Inferior parietal cortex (tissue), 1 donor: ENCODE measurements around the gene SND1.
A peak's percentile ranks its signal among the peaks of the same experiment; 100 is the strongest.

ENCODE experiments used
- DNase-seq: peaks from one replicate; pipeline ENCODE4 v3.0.0-alpha.2; 2016; ENCODE audit errors: extremely low spot score

SND1 gene

DNA sequence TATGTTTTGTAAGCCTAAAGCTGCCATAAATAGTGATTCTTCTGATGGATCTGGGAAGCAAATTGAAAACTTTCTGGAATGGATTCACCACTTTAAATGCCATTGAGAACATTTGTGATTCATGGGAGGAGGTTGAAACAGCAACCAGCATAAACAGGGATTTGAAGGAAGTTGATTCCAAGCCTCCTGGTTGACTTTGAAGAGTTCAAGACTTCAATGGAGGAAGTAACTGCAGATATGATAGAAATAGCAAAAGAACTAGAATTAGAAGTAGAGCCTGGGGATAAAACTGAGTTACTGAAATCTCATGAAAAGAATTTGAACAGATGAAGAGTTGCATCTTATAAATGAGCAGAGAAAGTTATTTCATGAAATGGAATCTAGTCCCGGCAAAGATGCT is 280.1 kb downstream of the SND1 start:
- DNase-seq: no peak

- no peak for DNase-seq
Measured at GRCh38 chr7:127932496-127932895, 280.5 kb downstream of the SND1 start.

- no peak for DNase-seq
Measured at GRCh38 chr7:127933146-127933545, 281.2 kb downstream of the SND1 start.

- no peak for DNase-seq
Measured at GRCh38 chr7:127934711-127935110, 282.7 kb downstream of the SND1 start.

DNA sequence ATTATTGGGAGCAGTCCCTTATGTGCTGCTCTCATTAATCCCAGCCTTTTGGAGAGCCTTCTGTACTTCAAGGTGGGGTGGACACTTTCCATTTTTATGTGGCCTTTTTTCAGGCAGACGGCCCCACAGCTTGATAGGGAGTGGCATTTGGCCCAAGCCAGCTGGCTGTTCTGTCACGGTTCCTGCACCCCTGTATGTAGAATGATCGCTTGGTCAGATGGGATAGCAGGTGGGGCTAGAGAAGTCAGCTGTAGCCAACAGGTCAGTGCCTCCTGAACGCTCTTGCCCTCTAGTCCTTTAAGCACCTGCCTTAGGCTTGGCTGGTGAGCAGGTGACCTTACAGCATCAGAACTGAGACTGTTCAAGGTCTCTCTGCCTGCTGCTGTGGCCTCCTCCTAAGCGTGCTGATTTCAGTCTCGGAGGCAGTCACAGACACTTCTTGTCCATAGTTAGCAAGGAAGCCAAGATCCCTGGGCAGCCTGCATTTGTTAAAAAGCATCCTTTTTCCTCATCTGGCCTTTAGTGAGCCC is 283.9 kb downstream of the SND1 start:
- no peak for DNase-seq

DNA sequence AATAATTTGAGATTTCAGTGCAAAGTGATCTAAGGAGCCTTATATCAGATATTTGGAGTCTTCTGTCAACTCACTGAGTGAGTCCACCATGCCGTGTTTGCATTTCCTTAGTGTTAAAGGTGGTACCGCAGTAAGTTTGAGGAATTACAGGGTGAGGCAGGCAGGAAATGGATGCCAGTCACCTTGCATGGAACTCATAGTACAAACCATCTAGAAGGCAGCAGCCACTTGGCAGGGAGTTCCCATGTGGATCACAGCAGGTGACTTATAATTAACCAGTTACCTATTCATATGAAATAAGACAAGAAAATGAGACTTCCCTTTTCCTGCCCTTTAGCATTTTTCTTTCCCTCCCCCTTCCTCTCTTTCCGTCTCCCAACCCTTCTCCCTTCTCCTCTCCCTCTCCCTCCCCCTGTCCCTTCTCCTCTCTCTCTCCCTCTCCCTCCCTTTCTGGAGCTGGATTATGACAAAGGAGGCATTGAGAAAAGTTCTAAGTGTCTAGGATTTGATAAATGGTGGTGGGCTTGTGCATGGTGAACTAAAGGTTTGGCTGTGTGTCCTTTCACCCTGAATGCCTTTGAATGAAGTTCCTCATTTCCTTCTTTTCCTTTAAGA is 285.2 kb downstream of the SND1 start:
- DNase-seq: no peak

- DNase-seq: no peak
Measured at GRCh38 chr7:127938588-127938987, 286.6 kb downstream of the SND1 start.

GRCh38 chr7:127940381-127941160 is 288.6 kb downstream of the SND1 start:
- no peak for DNase-seq

- no peak for DNase-seq
Measured at GRCh38 chr7:127941476-127942210, 289.6 kb downstream of the SND1 start.

- peak; percentile 86 for DNase-seq
Measured at GRCh38 chr7:127943541-127944521, 291.8 kb downstream of the SND1 start.

DNA sequence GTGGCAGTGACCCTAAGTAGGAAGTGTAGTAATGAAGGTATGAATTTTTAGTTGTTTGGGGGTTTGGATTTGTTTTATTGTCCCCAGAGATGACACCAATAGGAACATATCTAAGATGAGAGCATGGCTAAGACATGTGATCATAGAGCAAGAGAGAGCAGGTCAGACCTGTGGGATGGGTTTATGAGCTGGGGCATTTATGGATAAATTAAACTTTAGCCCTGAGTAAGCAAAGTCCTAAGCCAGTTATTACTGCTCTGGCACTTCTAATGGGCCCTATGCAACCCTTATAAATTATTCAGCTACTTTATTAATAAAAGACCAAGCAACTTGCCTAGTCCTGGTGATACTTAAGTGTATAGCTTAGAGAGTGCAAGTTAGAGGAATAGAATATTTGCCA is 294.1 kb downstream of the SND1 start:
- DNase-seq: no peak

DNA sequence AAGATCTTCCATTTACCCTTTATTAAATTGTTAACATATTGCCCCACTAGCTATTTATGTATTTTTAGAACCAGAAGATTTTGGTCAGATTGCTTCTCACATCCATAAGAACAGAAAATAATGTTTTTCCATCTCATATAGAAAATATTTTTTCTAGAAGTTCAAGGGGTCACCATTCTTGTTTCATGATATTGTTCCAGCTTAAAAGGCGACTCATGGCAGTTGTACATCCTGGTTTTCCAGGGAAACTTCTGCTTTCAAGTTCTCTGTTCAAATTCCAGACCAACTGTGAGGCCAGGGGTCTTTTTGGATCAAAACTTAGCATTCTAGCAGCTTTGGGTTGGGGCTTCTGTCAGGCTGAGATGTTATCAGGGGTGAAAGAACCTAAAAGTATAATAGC is 294.9 kb downstream of the SND1 start:
- no peak for DNase-seq

DNA sequence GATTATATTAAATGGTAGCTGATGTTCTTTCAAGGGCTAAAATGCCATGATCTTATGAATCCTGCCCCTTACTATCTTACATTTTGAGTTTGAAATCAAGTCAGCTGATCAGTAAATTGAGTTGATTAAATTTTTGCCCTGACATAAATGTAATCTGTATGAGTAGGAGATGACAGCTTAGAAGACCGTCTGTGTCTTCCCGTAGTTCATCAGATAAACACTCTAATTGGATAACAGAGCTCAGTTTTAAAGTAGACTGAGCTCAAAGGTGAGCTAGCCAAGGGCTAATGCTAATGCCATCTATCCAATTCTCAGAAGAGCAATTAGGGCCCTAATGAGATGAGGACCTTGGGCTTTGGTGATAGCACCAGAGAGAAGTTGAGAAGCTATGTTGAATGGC is 296.3 kb downstream of the SND1 start:
- DNase-seq: no peak

DNA sequence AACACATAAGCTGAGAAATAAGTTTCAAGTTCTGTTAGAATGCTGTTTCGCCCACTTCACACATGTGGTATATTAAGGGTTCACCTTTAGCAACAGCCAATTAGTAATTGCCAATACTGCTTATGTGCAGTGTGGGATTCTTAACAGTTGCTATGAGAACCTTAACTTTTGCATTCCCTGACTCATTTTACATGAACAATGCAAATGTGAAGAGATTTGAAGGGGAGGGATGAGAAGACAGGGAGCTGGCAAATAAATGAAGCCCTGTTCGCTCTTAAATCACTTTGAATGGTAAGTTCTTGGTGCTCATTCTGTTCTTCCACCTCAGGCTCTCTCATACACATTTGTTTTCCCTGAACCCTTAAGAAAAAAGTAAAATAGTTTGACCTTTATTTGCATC is 296.9 kb downstream of the SND1 start:
- no peak for DNase-seq

DNA sequence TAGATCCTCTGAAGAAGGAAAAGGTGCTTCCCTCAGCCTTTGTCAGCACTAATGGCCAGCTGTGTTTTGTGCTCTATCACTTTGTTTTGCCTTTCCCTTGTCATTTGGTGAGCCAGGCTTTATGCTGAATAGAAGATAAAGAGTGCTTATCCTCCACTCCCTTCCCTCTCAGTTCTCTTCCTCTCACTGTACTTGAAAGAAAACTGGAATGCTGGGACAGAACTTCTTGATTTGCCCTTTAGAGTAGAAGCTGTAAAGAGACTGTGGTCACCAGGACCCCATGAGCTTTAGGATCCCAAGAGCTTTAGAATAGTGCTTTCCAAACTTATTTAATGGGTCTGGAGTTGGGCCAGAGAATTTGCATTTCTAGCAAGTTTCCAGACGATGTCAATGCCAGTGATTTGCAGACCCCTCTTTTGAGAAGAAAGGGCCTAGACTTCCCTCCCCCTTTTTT is 297.8 kb downstream of the SND1 start:
- no peak for DNase-seq

DNA sequence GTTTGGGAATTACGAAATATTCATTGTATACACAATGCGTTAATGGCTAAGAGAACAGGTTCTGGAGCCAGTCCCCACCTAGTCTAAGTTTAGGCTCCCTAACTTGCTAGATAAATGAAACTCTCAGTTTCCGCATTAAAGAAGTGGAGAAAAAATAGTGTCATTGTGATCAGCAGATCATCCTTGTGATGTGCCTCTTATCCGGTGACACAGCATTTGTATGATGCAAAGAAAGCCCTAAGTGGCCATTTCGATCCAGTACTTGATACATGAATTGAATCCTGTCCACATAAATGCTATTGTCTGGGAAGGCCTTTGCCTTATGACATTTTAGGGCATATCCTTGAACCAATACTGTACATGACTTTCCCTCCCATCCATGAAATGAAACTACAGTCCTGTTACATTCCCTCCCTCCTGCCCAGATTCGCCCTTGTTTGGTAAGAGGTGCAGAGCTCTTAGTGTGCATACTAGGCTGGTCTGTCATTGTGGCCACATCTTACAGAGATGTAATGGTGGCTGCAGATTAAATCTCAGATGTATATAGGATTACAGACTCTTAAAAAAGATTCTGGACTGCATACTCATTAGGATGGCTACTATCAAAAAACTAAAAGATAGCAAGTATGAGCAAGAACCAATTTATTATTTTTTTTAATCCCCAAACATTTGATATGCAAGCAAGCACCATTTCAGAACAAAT is 298.4 kb downstream of the SND1 start:
- DNase-seq: no peak

DNA sequence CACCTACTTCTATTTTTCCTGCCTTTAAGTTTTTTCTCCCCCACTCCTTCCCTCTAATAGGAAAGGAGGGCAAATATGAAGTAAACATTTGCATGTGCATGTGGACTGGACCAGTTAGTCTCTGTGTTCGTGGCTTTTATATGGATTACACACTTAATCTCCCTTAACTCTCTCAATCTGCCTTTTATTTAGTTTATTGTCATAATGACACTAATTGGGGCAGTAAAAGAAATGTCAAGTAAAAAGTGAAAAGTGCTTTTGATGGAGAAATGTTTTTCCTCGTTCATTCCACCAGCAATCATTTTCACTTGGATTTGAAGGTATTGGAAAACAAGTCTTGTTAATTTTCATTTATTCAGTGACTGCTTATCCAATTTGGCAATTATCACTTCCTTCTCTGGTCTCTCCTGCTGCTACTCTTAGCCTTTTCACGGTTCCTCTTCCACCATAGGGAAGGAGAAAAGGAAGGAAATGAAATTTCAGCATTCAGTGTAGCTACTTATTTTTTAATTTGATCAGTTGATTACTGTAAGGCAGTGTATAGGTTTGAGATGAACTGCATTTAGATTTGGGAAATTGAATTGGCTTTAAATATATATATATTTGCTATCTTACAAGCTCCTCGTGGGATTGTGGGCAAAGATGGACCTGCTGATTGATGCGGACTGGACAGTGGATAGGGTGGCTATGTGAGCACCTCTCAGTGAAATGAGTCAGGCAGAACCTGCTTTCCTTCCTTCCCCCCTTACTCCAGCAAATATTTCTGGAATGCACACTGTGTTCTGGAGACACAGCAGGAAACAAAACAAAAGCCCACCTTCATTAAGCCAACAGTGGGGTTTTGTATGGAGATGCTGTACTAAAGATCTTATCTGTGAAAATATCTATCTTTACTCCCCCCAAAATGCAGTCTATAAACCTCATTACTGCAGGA is 301.7 kb downstream of the SND1 start:
- no peak for DNase-seq

GRCh38 chr7:127954357-127954748 is 302.4 kb downstream of the SND1 start:
- DNase-seq: no peak

GRCh38 chr7:127955051-127955531 is 303.1 kb downstream of the SND1 start:
- DNase-seq: no peak
